H1 (cell line): ENCODE measurements around the gene KCNJ12. TPM values are rescaled to one million over a fixed set of nuclear protein-coding genes. Genes with fewer than 3 reads are reported as not detected.
"Not testable (repeated sequence)": the region's sequence is repeated elsewhere in the genome, so short reads cannot be mapped to it uniquely, and the experiment has no call there.

Experiments
- CTCF ChIA-PET: fragments of 300-600 bp; sonication (Branson Sonifier 250); formaldehyde crosslinking; loops from one replicate; lab custom pipeline; 2021; ENCODE audit not compliant: partially characterized antibody; lab: Charles Lee
- POLR2A ChIA-PET: fragments of 300-600 bp; sonication (Branson Sonifier 250); formaldehyde crosslinking; loops from one replicate; lab custom pipeline; 2021; ENCODE audit warnings: inconsistent platforms; ENCODE audit not compliant: partially characterized antibody; lab: Charles Lee
- DNase-seq, 2 experiments: peaks; one replicate each; pipeline versions ENCODE4 v3.0.0 to v3.0.0-alpha.2; 2010 to 2022; ENCODE audit warnings: low spot score in 2 of 2, low read depth in 1 of 2, mixed read lengths in 1 of 2
- FAIRE-seq: peaks from 2 replicates; lab custom pipeline; 2011; peaks lifted over from hg19 to GRCh38; lab: Jason Lieb, UNC
- H2AFZ ChIP-seq: 2 replicates; pipeline ENCODE4 v1.8.1; 2012; ENCODE audit warnings: low read length, inconsistent platforms
- H2AK5ac ChIP-seq: 2 replicates; pipeline ENCODE4 v1.6.1; 2013; ENCODE audit warnings: low read depth, low read length
- H2BK120ac ChIP-seq: replicated peaks from 2 replicates; pipeline ENCODE3; 2013; ENCODE audit warnings: low read depth, low read length, inconsistent platforms
- H2BK12ac ChIP-seq: 2 replicates; pipeline ENCODE4 v1.6.1; 2013; ENCODE audit warnings: low read depth, low read length
- H2BK15ac ChIP-seq: 2 replicates; pipeline ENCODE4 v1.6.1; 2013; ENCODE audit warnings: low read length
- H2BK20ac ChIP-seq: 2 replicates; pipeline ENCODE4 v1.6.1; 2013; ENCODE audit warnings: low read length
- H2BK5ac ChIP-seq: 2 replicates; pipeline ENCODE4 v1.6.1; 2013; ENCODE audit warnings: low read depth, low read length
- H3K14ac ChIP-seq: 2 replicates; pipeline ENCODE4 v1.6.1; 2013; ENCODE audit warnings: inconsistent platforms; ENCODE audit not compliant: insufficient read length
- H3K18ac ChIP-seq: 2 replicates; pipeline ENCODE4 v1.6.1; 2013; ENCODE audit warnings: low read length; ENCODE audit errors: extremely low read depth
- H3K23ac ChIP-seq: 2 replicates; pipeline ENCODE4 v1.6.1; 2013; ENCODE audit warnings: inconsistent platforms; ENCODE audit not compliant: insufficient read length
- H3K23me2 ChIP-seq: 2 replicates; pipeline ENCODE4 v1.6.1; 2013; ENCODE audit warnings: low read depth, low read length
- H3K27ac ChIP-seq: 2 replicates; pipeline ENCODE4 v1.6.1; 2011; ENCODE audit warnings: low read depth, low read length, inconsistent platforms
- H3K27me3 ChIP-seq, 4 experiments: replicated peaks in 1 of 4; 1 replicate in 1 of 4; 2 replicates in 3 of 4; pipeline versions ENCODE4 v1.6.1 to v1.8.1; 2011 to 2013; ENCODE audit warnings: low read length in 3 of 4, mild to moderate bottlenecking in 3 of 4, inconsistent platforms in 2 of 4, mixed read lengths in 2 of 4, moderate library complexity in 1 of 4; ENCODE audit not compliant: control insufficient read depth in 3 of 4, insufficient read depth in 3 of 4; ENCODE audit errors: extremely low read depth in 1 of 4
- H3K36me3 ChIP-seq, 4 experiments: 2 replicates each; pipeline versions ENCODE4 v1.6.1 to v1.8.1; 2011 to 2013; ENCODE audit warnings: mild to moderate bottlenecking in 4 of 4, low read length in 3 of 4, moderate library complexity in 2 of 4, control low read depth in 1 of 4, inconsistent platforms in 1 of 4; ENCODE audit not compliant: insufficient read depth in 4 of 4, control insufficient read depth in 2 of 4
- H3K4ac ChIP-seq: replicated peaks from 2 replicates; pipeline ENCODE3; 2013; ENCODE audit warnings: low read length, low read depth, mixed read lengths, inconsistent platforms; ENCODE audit not compliant: insufficient read length
- H3K4me1 ChIP-seq, 4 experiments: replicated peaks in 1 of 4; 1 replicate in 1 of 4; 2 replicates in 3 of 4; pipeline versions ENCODE4 v1.6.1 to v1.8.1; 2011 to 2013; ENCODE audit warnings: low read length in 3 of 4, inconsistent platforms in 2 of 4, mixed read lengths in 1 of 4; ENCODE audit not compliant: insufficient read depth in 4 of 4, control insufficient read depth in 3 of 4
- H3K4me2 ChIP-seq, 2 experiments: 2 replicates each; pipeline versions ENCODE4 v1.6.1 to v1.8.1; 2011 to 2013; ENCODE audit warnings: low read depth in 2 of 2, low read length in 2 of 2, control low read depth in 1 of 2, inconsistent platforms in 1 of 2, mild to moderate bottlenecking in 1 of 2; ENCODE audit not compliant: insufficient read depth in 1 of 2
- H3K4me3 ChIP-seq, 4 experiments: fragments of 200-600, 300-600 bp in 1 of 4; sonication (generic), shearing (Covaris generic), sonication (Bioruptor Twin) in 1 of 4; 2 replicates each; pipeline versions ENCODE4 v1.5.1 to v1.8.1; 2011 to 2016; ENCODE audit warnings: low read length in 4 of 4, low read depth in 3 of 4, control low read depth in 2 of 4, inconsistent platforms in 2 of 4, mild to moderate bottlenecking in 2 of 4, mixed read lengths in 1 of 4, moderate library complexity in 1 of 4; ENCODE audit not compliant: insufficient read depth in 2 of 4; ENCODE audit errors: extremely low read depth in 1 of 4
- H3K56ac ChIP-seq: replicated peaks from 2 replicates; pipeline ENCODE3; 2013; ENCODE audit warnings: low read depth, mild to moderate bottlenecking, mixed read lengths, low read length, inconsistent platforms; ENCODE audit not compliant: insufficient read length
- H3K79me1 ChIP-seq: 2 replicates; pipeline ENCODE4 v1.6.1; 2013; ENCODE audit warnings: low read depth, low read length, control low read depth
- H3K79me2 ChIP-seq, 2 experiments: 2 replicates each; pipeline versions ENCODE4 v1.6.1 to v1.8.1; 2012 to 2013; ENCODE audit warnings: low read length in 2 of 2, mild to moderate bottlenecking in 2 of 2, inconsistent platforms in 1 of 2; ENCODE audit not compliant: insufficient read depth in 2 of 2, control insufficient read depth in 1 of 2
- H3K9ac ChIP-seq, 4 experiments: replicated peaks in 1 of 4; 1 replicate in 1 of 4; 2 replicates in 3 of 4; pipeline versions ENCODE4 v1.6.1 to v1.8.1; 2011 to 2013; ENCODE audit warnings: low read depth in 3 of 4, low read length in 3 of 4, control low read depth in 2 of 4, mild to moderate bottlenecking in 2 of 4, moderate library complexity in 2 of 4, inconsistent platforms in 1 of 4; ENCODE audit errors: extremely low read depth in 1 of 4
- H3K9me3 ChIP-seq, 2 experiments: 2 replicates each; pipeline versions ENCODE4 v1.6.1 to v1.8.1; 2012 to 2013; ENCODE audit warnings: mild to moderate bottlenecking in 2 of 2, moderate library complexity in 2 of 2, control low read depth in 1 of 2, inconsistent platforms in 1 of 2, low read depth in 1 of 2, low read length in 1 of 2, mixed read lengths in 1 of 2; ENCODE audit not compliant: insufficient read depth in 2 of 2
- H4K20me1 ChIP-seq, 2 experiments: replicated peaks in 1 of 2; 2 replicates each; pipeline versions ENCODE3 to v1.8.1; 2011 to 2013; ENCODE audit warnings: inconsistent platforms in 2 of 2, low read length in 2 of 2, mild to moderate bottlenecking in 1 of 2; ENCODE audit not compliant: insufficient read depth in 2 of 2, control insufficient read depth in 1 of 2
- H4K5ac ChIP-seq: 2 replicates; pipeline ENCODE4 v1.6.1; 2013; ENCODE audit warnings: low read length, low read depth, mixed read lengths, inconsistent platforms; ENCODE audit not compliant: insufficient read length
- H4K8ac ChIP-seq: 2 replicates; pipeline ENCODE4 v1.8.0; 2013; ENCODE audit warnings: mild to moderate bottlenecking, moderate library complexity, low read length, inconsistent platforms; ENCODE audit not compliant: insufficient read depth; ENCODE audit errors: extremely low read depth
- H4K91ac ChIP-seq: replicated peaks from 2 replicates; pipeline ENCODE3; 2013; ENCODE audit warnings: low read length, mixed read lengths, inconsistent platforms; ENCODE audit not compliant: insufficient read length
- WGBS, 2 experiments: shearing (Covaris generic) in 1 of 2; methylation state at CpG; one replicate each; pipeline versions ENCODE4 v1.1.6 to v1.1.7; 2013 to 2015; ENCODE audit warnings: low lambda C conversion rate in 2 of 2, mixed read lengths in 2 of 2, inconsistent platforms in 1 of 2, low coverage in 1 of 2, missing lambda C conversion rate in 1 of 2; ENCODE audit not compliant: insufficient replicate concordance in 2 of 2, insufficient coverage in 1 of 2, insufficient read length in 1 of 2; ENCODE audit errors: extremely low coverage in 1 of 2, missing lambda C conversion rate in 1 of 2; 5-methylcytosine and 5-hydroxymethylcytosine counted together
- polyA plus RNA-seq, 7 experiments: library from polyadenylated mRNA; depleted of rRNA in 3 of 7; stranded (reverse) in 5 of 7; unstranded in 2 of 7; fragments of >200 nt in 5 of 7; fragments of 200-250 nt in 2 of 7; gene quantifications; 1 replicate in 5 of 7; 2 replicates in 1 of 7; 4 replicates in 1 of 7; pipeline versions ENCODE4 v1.2.1 to v1.2.3, GENCODE V29; 2011 to 2013; ENCODE audit warnings: missing spikeins in 2 of 7, mixed read lengths in 2 of 7
- total RNA-seq: library from RNA; stranded (reverse); fragmentation: NEBNext Ultra II Directional; extraction: Animal tissue kit (Norgen Biotek cat#: 25700); gene quantifications from 2 replicates; pipeline ENCODE4 v1.2.1, GENCODE V29; 2021

KCNJ12 gene
- total and polyA plus RNA-seq, 2 of the 8 experiments (the other 6 are each of a cell fraction or from before 2014, with no cell fraction given) = 1.2 to 1.5 TPM

DNA sequence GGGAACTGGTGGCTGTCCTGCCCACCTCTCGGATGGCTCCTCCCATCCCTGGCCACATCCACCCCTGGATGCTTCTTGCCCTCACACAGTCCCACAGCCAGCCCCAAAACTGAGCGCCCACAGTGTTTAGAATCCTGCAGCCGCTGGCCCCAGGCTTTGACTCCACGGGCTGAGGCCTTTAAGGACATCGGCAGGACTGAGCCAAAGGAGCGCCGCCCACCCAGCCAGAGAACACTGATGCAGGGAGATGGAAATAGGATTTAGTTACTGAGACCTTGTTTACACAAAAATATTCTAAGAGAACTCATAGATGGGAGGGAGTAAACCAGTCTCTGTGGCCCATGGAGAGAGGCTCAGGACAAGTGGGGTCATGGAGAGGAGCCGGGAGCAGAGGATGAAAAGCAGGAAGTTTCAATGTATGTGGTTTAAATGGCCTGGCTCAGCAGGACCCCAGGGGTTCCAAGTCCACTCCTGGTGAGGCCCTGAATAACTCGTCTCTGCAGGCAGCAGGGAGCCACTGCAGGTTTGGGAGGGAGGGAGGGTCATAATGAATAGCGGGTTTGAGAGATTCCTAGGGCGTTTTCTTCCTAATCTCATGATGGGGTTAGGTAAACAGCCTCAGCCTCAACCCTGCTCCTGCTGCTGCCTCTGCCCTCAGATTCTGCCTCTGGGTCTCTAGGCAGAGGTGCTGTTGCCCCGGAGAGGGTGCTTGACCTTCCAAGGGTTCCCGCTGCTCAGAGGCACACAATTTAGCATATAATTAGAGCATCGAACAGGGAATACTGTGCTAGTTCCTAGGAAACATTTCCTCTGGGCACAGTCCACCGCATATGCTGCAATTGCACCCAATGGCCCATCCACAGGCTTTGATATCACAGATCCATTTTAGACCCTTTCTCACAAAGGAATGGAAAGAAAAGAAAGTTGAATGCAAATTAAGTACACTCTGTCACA, 61.0 kb downstream of the KCNJ12 start:
- H3K27ac ChIP-seq, H4K20me1 ChIP-seq, FAIRE-seq, H3K18ac ChIP-seq, H3K4me2 ChIP-seq, H4K91ac ChIP-seq, H2BK12ac ChIP-seq, H2AFZ ChIP-seq, H3K4me3 ChIP-seq, H2BK120ac ChIP-seq, CTCF ChIA-PET, H3K9me3 ChIP-seq, H3K14ac ChIP-seq, H3K23me2 ChIP-seq, H3K9ac ChIP-seq, H3K79me2 ChIP-seq, H3K36me3 ChIP-seq, DNase-seq, H3K4ac ChIP-seq, H3K56ac ChIP-seq, H3K23ac ChIP-seq, H4K8ac ChIP-seq, H2BK15ac ChIP-seq, H3K79me1 ChIP-seq, H3K4me1 ChIP-seq, H2AK5ac ChIP-seq, H4K5ac ChIP-seq, H3K27me3 ChIP-seq, POLR2A ChIA-PET, H2BK5ac ChIP-seq, H2BK20ac ChIP-seq: not testable (repeated sequence)
- WGBS, 2 experiments = 63% methylated on average over 11 of the region's 15 CpGs; no CpG with 5 or more reads in 1 of the 2 experiments
